Liver (tissue), 9 donors: ENCODE data around the gene EHD4. TPM values are rescaled to one million over a fixed set of nuclear protein-coding genes. Genes with fewer than 3 reads are reported as not detected.

Source experiments
- DNase-seq: peaks from one replicate; pipeline ENCODE4 v3.0.0-alpha.2; 2017; ENCODE audit warnings: low spot score
- H3K27ac ChIP-seq, 2 donors: one replicate each; pipeline ENCODE4 v1.7.0; 2013; ENCODE audit warnings: inconsistent platforms in 2 of 2, low read length in 2 of 2, control low read depth in 1 of 2, low read depth in 1 of 2, mild to moderate bottlenecking in 1 of 2
- H3K27me3 ChIP-seq, 4 donors: one replicate each; pipeline versions ENCODE4 v1.6.1 to v1.7.0; 2013; ENCODE audit warnings: low read length in 3 of 4, inconsistent platforms in 1 of 4, mild to moderate bottlenecking in 1 of 4, moderate library complexity in 1 of 4; ENCODE audit not compliant: control insufficient read depth in 4 of 4, insufficient read depth in 4 of 4
- H3K36me3 ChIP-seq, 4 donors: one replicate each; pipeline versions ENCODE4 v1.6.1 to v1.7.0; 2013; ENCODE audit warnings: low read length in 3 of 4, mild to moderate bottlenecking in 3 of 4, low read depth in 1 of 4, moderate library complexity in 1 of 4; ENCODE audit not compliant: control insufficient read depth in 4 of 4, insufficient read depth in 3 of 4
- H3K4me1 ChIP-seq, 4 donors: one replicate each; pipeline versions ENCODE4 v1.6.1 to v1.7.0; 2013; ENCODE audit warnings: low read length in 3 of 4, mild to moderate bottlenecking in 3 of 4, moderate library complexity in 1 of 4; ENCODE audit not compliant: control insufficient read depth in 4 of 4, insufficient read depth in 4 of 4
- H3K4me3 ChIP-seq, 3 donors: one replicate each; pipeline versions ENCODE4 v1.6.1 to v1.7.0; 2013; ENCODE audit warnings: low read length in 3 of 3, control low read depth in 1 of 3, low read depth in 1 of 3, mild to moderate bottlenecking in 1 of 3
- H3K9ac ChIP-seq, 2 donors: one replicate each; pipeline ENCODE4 v1.7.0; 2013; ENCODE audit warnings: low read length in 2 of 2, mild to moderate bottlenecking in 2 of 2, moderate library complexity in 2 of 2, control low read depth in 1 of 2, low read depth in 1 of 2
- H3K9me3 ChIP-seq, 4 donors: one replicate each; pipeline versions ENCODE4 v1.6.1 to v1.7.0; 2013; ENCODE audit warnings: low read length in 3 of 4; ENCODE audit not compliant: control insufficient read depth in 4 of 4
- ATF3 ChIP-seq: IDR thresholded peaks from 2 replicates; pipeline ENCODE4 v1.6.1; 2016; ENCODE audit warnings: antibody characterized with exemption
- CTCF ChIP-seq: fragments of 150-350 bp; IDR thresholded peaks from 2 replicates; pipeline ENCODE4 v1.5.1; 2017; ENCODE audit warnings: improper control_type of control experiment, low read depth, low read length; ENCODE audit not compliant: missing input control
- EGR1 ChIP-seq, 2 donors: IDR thresholded peaks; 2 replicates each; pipeline ENCODE4 v1.6.1; 2016 to 2018; ENCODE audit warnings: antibody characterized with exemption in 2 of 2, low read depth in 2 of 2
- FOXA1 ChIP-seq: IDR thresholded peaks from 2 replicates; pipeline ENCODE4 v1.6.1; 2016; ENCODE audit warnings: antibody characterized with exemption
- FOXA2 ChIP-seq: IDR thresholded peaks from 2 replicates; pipeline ENCODE4 v1.6.1; 2016; ENCODE audit warnings: antibody characterized with exemption
- GABPA ChIP-seq, 2 donors: IDR thresholded peaks in 1 of 2; conservative IDR thresholded peaks in 1 of 2; 2 replicates each; pipeline ENCODE4 v1.6.1; 2016; ENCODE audit warnings: antibody characterized with exemption in 2 of 2, mild to moderate bottlenecking in 1 of 2, moderate library complexity in 1 of 2
- HNF4A ChIP-seq, 2 donors: conservative IDR thresholded peaks; 2 replicates each; pipeline ENCODE4 v1.6.1; 2016; ENCODE audit warnings: antibody characterized with exemption in 2 of 2, mild to moderate bottlenecking in 2 of 2
- JUND ChIP-seq, 2 donors: IDR thresholded peaks; 2 replicates each; pipeline ENCODE4 v1.6.1; 2016; ENCODE audit warnings: antibody characterized with exemption in 2 of 2
- MAX ChIP-seq: IDR thresholded peaks from 2 replicates; pipeline ENCODE4 v1.6.1; 2016; ENCODE audit warnings: antibody characterized with exemption
- NR2F2 ChIP-seq: IDR thresholded peaks from 2 replicates; pipeline ENCODE4 v1.6.1; 2016; ENCODE audit warnings: antibody characterized with exemption
- RAD21 ChIP-seq, 2 donors: IDR thresholded peaks; 2 replicates each; pipeline ENCODE4 v1.6.1; 2016; ENCODE audit warnings: antibody characterized with exemption in 2 of 2, mild to moderate bottlenecking in 2 of 2
- REST ChIP-seq: IDR thresholded peaks from 2 replicates; pipeline ENCODE4 v1.6.1; 2016; ENCODE audit warnings: antibody characterized with exemption, mild to moderate bottlenecking
- RXRA ChIP-seq, 2 donors: IDR thresholded peaks; 2 replicates each; pipeline ENCODE4 v1.6.1; 2017 to 2018; ENCODE audit warnings: antibody characterized with exemption in 2 of 2, mild to moderate bottlenecking in 1 of 2
- SP1 ChIP-seq: IDR thresholded peaks from 2 replicates; pipeline ENCODE4 v1.6.1; 2018; ENCODE audit warnings: antibody characterized with exemption, mild to moderate bottlenecking
- TAF1 ChIP-seq: conservative IDR thresholded peaks from 2 replicates; pipeline ENCODE4 v1.6.1; 2016; ENCODE audit warnings: antibody characterized with exemption, mild to moderate bottlenecking
- YY1 ChIP-seq: IDR thresholded peaks from 2 replicates; pipeline ENCODE4 v1.6.1; 2016; ENCODE audit warnings: antibody characterized with exemption, mild to moderate bottlenecking
- ZBTB33 ChIP-seq: IDR thresholded peaks from 2 replicates; pipeline ENCODE4 v1.6.1; 2016; ENCODE audit warnings: antibody characterized with exemption
- WGBS: extraction: QIAGEN DNeasy Blood & Tissue Kit; methylation state at CpG from one replicate; pipeline ENCODE4 v1.1.7; 2013; 5-methylcytosine and 5-hydroxymethylcytosine counted together
- polyA plus RNA-seq, 2 donors: library from polyadenylated mRNA; stranded (reverse) in 1 of 2; unstranded in 1 of 2; fragments of 200-250 nt in 1 of 2; fragments of >200 nt in 1 of 2; fragmentation: Nextera tagmentation in 1 of 2; extraction: Ambion mirVana in 1 of 2; gene quantifications; one replicate each; pipeline versions ENCODE4 v1.2.1 to v1.2.3, GENCODE V29; 2013 to 2015
- total RNA-seq, 2 donors: library from RNA; depleted of rRNA; stranded (reverse); fragments of >200 nt; gene quantifications; one replicate each; pipeline ENCODE4 v1.2.3, GENCODE V29; 2014
- donor health status: healthy.
- donor health status: healthy.
- donor health status: healthy.
- donor health status: healthy.
- donor health status: healthy.

The EHD4 gene
- total and polyA plus RNA-seq, 4 donors, result 3.3 to 10.0 (median 6.2) TPM

GRCh38 chr15:41869770-41870688 lies 102.3 kb downstream of the EHD4 start:
- TF ChIP-seq NR2F2 (no peak), HNF4A (conservative IDR thresholded peaks at IDR 0.05) (no peak), ATF3 (no peak), FOXA2 (no peak), GABPA (IDR thresholded peaks at IDR 0.05 in 1 of 2, conservative IDR thresholded peaks at IDR 0.05 in 1 of 2) (no peak), MAX (no peak), CTCF (no peak), YY1 (no peak)
- Histone ChIP-seq H3K4me1 (peaks cover 0 to 20% (median 13%) of the 10 kb centered on the region in 4 donors), H3K36me3 (no peaks in the 10 kb centered on the region), H3K27me3 (no peaks in the 10 kb centered on the region), H3K27ac (no peak overlapping the region), H3K9me3 (no peaks in the 10 kb centered on the region), H3K9ac (no peak overlapping the region), H3K4me3 (no peak overlapping the region)
- no peak for DNase-seq
- WGBS, result 94% methylated on average over 42 of the region's 42 CpGs

GRCh38 chr15:41868321-41868720 lies 104.0 kb downstream of the EHD4 start:
- H3K27me3 ChIP-seq, result no peaks in the 10 kb centered on the region
- no peak for DNase-seq
- no peaks in the 10 kb centered on the region for H3K9me3 ChIP-seq
- H3K4me1 ChIP-seq, result peaks cover 0 to 20% (median 13%) of the 10 kb centered on the region in 4 donors
- no peak overlapping the region for H3K27ac ChIP-seq
- H3K9ac ChIP-seq, result no peak overlapping the region
- WGBS, result 96% methylated on average over 15 of the region's 15 CpGs
- no peaks in the 10 kb centered on the region for H3K36me3 ChIP-seq
- H3K4me3 ChIP-seq, result no peak overlapping the region
- TF ChIP-seq CTCF (no peak), FOXA1 (no peak), RAD21 (IDR thresholded peaks at IDR 0.05) (no peak), ATF3 (no peak), YY1 (no peak), REST (no peak), EGR1 (IDR thresholded peaks at IDR 0.05; ENCODE audit: low read depth in 2 of 2) (no peak), ZBTB33 (no peak), RXRA (IDR thresholded peaks at IDR 0.05) (no peak), SP1 (no peak), GABPA (IDR thresholded peaks at IDR 0.05 in 1 of 2, conservative IDR thresholded peaks at IDR 0.05 in 1 of 2) (no peak), MAX (no peak), HNF4A (conservative IDR thresholded peaks at IDR 0.05) (no peak), JUND (IDR thresholded peaks at IDR 0.05) (no peak), TAF1 (no peak)
